A549 treated with DMSO at 1 μM for 4 hours (cell line): ENCODE data around the gene OR2T2. TPM values are rescaled to one million over a fixed set of nuclear protein-coding genes. Genes with fewer than 3 reads are reported as not detected.

ENCODE experiments used
- total RNA-seq: library from RNA; stranded (reverse); fragments of 200-300 nt; extraction: Qiagen RNA extraction; gene quantifications from 5 replicates; pipeline ENCODE4 v1.2.3, GENCODE V29; 2022; ENCODE audit warnings: low read depth

OR2T2 gene, protein sequence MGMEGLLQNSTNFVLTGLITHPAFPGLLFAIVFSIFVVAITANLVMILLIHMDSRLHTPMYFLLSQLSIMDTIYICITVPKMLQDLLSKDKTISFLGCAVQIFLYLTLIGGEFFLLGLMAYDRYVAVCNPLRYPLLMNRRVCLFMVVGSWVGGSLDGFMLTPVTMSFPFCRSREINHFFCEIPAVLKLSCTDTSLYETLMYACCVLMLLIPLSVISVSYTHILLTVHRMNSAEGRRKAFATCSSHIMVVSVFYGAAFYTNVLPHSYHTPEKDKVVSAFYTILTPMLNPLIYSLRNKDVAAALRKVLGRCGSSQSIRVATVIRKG
- total RNA-seq, result not detected in 5 replicates

GRCh38 chr1:248445399-248445798, at the start of gene OR2T2:
Gene OR2T2 (plus strand): TSS chr1:248445637. CDS start chr1:248452798, 7,161 bp downstream.

DNA sequence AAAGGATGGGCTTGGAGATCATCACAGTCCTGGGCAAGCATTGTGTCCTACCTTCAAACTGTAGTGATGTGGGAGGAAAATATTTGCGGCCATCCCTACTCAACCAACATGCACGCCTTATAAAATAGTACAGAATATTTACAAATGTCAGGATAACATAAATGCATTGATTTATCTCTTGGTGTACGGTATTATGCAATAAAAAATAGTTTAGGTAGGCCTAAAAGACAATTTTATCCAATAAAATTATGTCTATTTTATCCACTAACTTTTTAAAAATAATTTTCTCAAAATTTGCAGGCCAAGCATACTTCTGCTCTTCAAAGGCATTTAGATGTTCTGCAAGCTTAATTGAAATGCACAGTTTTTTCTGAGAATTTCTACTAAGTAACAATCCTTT, 42.7 kb upstream of the OR2T2 start, which contains the start of gene OR2T1:
OR2T1 (plus strand) TSS at position 301 of the 400 bp plus-strand sequence. CDS start 3,100 bp downstream, outside the sequence.

GRCh38 chr1:248473051-248473450, 27.6 kb downstream of the OR2T2 start, which contains the start of gene OR2T3:
Gene OR2T3 (plus strand): TSS chr1:248473351. CDS start chr1:248473351, 0 bp downstream.

GRCh38 chr1:248488289-248488688, 42.9 kb downstream of the OR2T2 start, which contains the start of gene OR2T5:
Gene OR2T5 (plus strand): TSS chr1:248488589. CDS start chr1:248488589, 0 bp downstream.

Other genes with a start within 250 kb of the OR2T2 start
- not detected in 5 replicates for gene OR2M3, start 248.4 kb upstream of the OR2T2 start, total RNA-seq
- gene OR2M4, start 214.2 kb upstream of the OR2T2 start, total RNA-seq, result not detected in 5 replicates
- not detected in 5 replicates for gene OR2T33, start 167.7 kb upstream of the OR2T2 start, total RNA-seq
- not detected in 5 replicates for gene OR2T12, start 142.2 kb upstream of the OR2T2 start, total RNA-seq
- not detected in 5 replicates for gene OR2M7, start 121.1 kb upstream of the OR2T2 start, total RNA-seq
- not detected in 5 replicates for gene OR14C36, start 96.9 kb upstream of the OR2T2 start, total RNA-seq
- not detected in 5 replicates for gene OR2T4, start 84.0 kb upstream of the OR2T2 start, total RNA-seq
- gene OR2T6, start 69.9 kb upstream of the OR2T2 start, total RNA-seq, result not detected in 5 replicates
- not detected in 5 replicates for gene OR2T1, start 42.6 kb upstream of the OR2T2 start, total RNA-seq
- not detected in 5 replicates for gene OR2T3, start 27.7 kb downstream of the OR2T2 start, total RNA-seq
- gene OR2T5, start 43.0 kb downstream of the OR2T2 start, total RNA-seq, result not detected in 5 replicates
- gene OR2G6, start 62.4 kb downstream of the OR2T2 start, total RNA-seq, result not detected in 5 replicates
- not detected in 5 replicates for gene OR2T29, start 117.1 kb downstream of the OR2T2 start, total RNA-seq
- gene OR2T34, start 129.1 kb downstream of the OR2T2 start, total RNA-seq, result not detected in 5 replicates
- not detected in 5 replicates for gene OR2T10, start 152.1 kb downstream of the OR2T2 start, total RNA-seq
- gene OR2T11, start 189.5 kb downstream of the OR2T2 start, total RNA-seq, result not detected in 5 replicates
- gene OR2T35, start 199.6 kb downstream of the OR2T2 start, total RNA-seq, result not detected in 5 replicates
- gene OR2T27, start 209.9 kb downstream of the OR2T2 start, total RNA-seq, result not detected in 5 replicates